ENCODE data around the gene GEMIN5.
A peak's percentile ranks its signal among the peaks of the same experiment; 100 is the strongest.

The GEMIN5 gene

DNA sequence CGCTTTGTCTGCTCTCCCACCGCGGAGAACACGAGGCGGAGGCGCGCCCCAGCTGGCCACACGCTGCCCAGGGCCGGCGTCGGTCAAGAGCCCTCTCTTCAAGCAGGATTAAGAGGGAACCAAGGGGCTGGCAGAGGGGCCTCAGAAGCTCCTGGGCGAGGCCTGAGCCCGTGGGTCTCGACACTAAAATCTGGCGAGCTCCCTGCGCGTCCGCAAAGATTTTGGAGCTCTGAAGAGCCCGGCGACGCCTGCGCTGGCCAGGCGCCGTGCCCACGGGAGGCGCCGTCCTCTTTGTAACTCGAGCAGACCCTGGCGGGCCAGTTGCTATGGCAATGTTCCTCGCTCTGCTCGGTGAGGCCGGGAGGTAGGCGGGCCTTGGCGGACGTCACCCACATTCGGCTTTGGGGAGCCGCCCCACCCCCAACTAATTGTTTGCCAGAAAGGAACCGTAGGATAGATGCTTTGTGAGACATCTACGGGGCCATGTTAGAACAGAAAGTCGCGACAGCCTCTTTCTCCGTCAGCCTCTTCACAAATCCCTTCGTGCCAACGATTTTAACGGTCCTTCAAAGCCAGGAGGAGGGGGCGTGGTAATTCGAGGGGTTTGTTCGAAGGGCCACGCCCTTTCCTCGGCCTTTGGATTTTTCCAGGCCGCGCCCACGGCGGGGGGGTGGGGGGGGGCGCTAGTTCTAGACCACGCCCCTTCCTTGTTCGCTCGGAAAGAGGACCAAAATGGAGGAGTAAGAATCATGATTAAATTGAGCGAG lies 80.3 kb downstream of the GEMIN5 start:
- DNase-seq (peak; percentile 83 to 86), ATAC-seq (peak; percentile 66)
- H3K9me3 Mint-ChIP-seq, result no peaks in the 10 kb centered on the region
- peaks cover 41% of the 10 kb centered on the region for H3K4me1 Mint-ChIP-seq
- no peaks in the 10 kb centered on the region for H3K27me3 Mint-ChIP-seq
- peak overlapping the region; percentile 94 to 99 for H3K27ac Mint-ChIP-seq
- H3K4me3 Mint-ChIP-seq, result peak overlapping the region; percentile 89 to 97

DNA sequence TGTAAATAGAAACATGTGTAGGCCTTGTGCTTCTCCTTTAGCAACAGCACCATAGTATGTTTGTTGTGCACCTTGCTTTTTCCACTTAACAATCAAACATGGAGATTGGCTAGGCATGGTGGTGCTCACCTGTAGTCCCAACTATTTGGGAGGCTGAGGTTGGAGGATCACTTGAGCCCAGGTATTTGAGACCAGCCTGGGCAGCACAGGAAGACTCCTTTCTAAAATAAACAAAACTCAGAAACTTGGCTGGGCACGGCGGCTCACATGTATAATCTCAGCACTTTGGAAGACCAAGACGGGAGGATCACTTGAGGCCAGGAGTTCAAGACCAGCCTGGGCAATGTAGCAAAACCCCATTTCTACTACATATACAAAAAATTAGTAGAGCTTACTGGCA lies 86.7 kb downstream of the GEMIN5 start:
- Mint-ChIP-seq H3K4me3 (no peak overlapping the region), H3K4me1 (peaks cover 16% of the 10 kb centered on the region), H3K9me3 (no peaks in the 10 kb centered on the region), H3K27ac (no peak overlapping the region), H3K27me3 (no peaks in the 10 kb centered on the region)
- ATAC-seq, result no peak
- DNase-seq, result no peak

DNA sequence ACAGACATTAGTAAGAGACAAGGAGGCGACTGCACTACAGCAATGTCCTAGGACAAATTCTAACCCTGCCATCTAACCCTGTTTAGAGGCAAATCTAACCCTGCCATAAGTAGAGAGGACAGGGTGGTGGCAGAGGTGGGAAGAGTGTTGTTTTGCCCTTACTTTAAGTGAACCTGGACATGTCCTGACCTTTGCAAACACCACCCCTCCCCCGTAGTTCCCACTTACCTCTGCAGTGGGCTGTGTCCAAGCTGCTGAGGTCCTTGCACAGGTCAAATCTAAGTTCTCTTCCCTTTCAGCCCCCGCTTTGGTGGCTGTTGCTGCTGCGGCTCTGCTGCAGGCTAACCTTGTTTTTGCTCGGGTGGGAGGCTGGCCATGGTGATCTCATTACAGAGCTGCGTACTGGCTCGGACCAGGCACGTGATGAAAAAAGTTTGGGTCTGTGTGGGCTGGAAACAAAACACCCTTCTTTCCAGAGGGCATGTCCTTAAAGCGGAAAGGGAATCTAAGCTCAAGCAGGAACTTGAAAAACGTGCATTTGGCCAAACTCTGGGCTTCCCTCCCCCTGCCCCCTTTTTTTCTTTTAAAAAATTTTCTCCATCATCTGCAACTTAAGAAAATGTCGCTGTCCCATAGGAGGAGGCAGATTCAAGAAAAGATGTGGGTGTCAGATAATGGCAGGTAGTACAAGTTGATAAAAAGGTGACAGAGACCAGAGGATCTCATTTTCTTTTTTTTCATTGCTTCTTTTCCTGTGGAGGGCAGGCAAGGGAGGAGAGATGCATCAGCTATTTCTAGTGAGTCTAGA lies 87.6 kb downstream of the GEMIN5 start, which contains the start of gene FAXDC2:
TSS of gene FAXDC2 (minus strand) at position 349 of the 808 bp plus-strand sequence. CDS start 12,425 bp downstream, outside the sequence.
- Mint-ChIP-seq H3K9me3 (no peaks in the 10 kb centered on the region), H3K4me1 (peaks cover 16% of the 10 kb centered on the region), H3K27ac (peak within 1 kb of the TSS in 1 of 2 donors; percentile 54), H3K4me3 (no peak within 1 kb of the TSS), H3K27me3 (no peaks in the 10 kb centered on the region)
- ATAC-seq (peak; percentile 23), DNase-seq (no peak)

DNA sequence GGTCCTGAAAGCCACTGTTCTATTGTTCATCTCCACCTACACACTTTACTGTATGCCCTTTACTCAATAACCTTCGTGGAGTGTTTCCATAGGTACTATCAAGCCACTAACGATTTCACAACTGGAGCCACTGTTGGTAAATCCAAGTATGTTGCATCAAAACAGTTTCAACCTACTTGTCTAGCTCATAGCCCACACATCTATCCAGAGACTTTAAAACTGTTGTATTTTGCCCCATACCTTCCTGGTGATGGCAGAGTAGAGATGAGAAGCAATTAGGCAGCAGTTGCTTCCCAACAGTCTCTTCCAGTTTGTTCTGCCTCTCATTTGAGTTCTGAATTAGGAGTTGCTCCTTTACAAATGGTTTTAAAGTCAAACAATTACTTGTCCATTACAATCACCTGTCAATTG lies 88.2 kb downstream of the GEMIN5 start:
- H3K4me3 Mint-ChIP-seq, result no peak overlapping the region
- no peaks in the 10 kb centered on the region for H3K27me3 Mint-ChIP-seq
- peaks cover 16% of the 10 kb centered on the region for H3K4me1 Mint-ChIP-seq
- no peak overlapping the region for H3K27ac Mint-ChIP-seq
- ATAC-seq, result no peak
- H3K9me3 Mint-ChIP-seq, result no peaks in the 10 kb centered on the region
- DNase-seq, result no peak

DNA sequence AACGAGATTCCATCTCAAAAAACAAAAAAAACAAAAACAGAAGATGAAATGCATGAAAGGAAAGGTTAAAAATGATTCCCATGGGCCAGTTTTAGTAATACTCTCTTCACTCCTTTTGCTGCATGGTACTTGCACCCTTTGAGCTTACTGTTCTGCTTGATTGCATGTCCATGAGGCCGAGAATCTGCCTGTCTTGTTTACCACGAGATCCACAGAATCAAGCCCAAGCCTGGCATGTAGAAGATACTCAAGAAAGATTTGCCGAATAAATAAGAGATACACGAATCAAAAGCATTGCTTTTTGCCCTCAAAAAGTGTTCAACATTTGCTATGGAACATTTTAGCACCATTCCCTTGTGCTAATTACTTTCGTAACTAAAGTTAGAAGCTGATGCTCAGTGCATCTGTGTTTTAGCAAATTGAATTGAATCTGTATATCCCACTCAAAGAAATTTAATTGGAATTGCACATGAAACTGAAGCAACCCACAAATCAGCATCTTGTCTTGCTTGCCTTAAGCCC lies 88.7 kb downstream of the GEMIN5 start:
- DNase-seq (no peak), ATAC-seq (no peak)
- Mint-ChIP-seq H3K4me1 (peaks cover 16% of the 10 kb centered on the region), H3K27me3 (no peaks in the 10 kb centered on the region), H3K27ac (no peak overlapping the region), H3K4me3 (no peak overlapping the region), H3K9me3 (no peaks in the 10 kb centered on the region)

- H3K27ac Mint-ChIP-seq, result no peak overlapping the region
- DNase-seq (no peak), ATAC-seq (no peak)
- H3K4me3 Mint-ChIP-seq, result no peak overlapping the region
- H3K27me3 Mint-ChIP-seq, result no peaks in the 10 kb centered on the region
- H3K4me1 Mint-ChIP-seq, result peaks cover 4% of the 10 kb centered on the region
- H3K9me3 Mint-ChIP-seq, result no peaks in the 10 kb centered on the region
Observed at GRCh38 chr5:154844809-154845208, 93.2 kb downstream of the GEMIN5 start.

GRCh38 chr5:154842689-154843530 lies 95.1 kb downstream of the GEMIN5 start:
- Mint-ChIP-seq H3K9me3 (no peaks in the 10 kb centered on the region), H3K4me1 (no peaks in the 10 kb centered on the region), H3K27ac (no peak overlapping the region), H3K4me3 (no peak overlapping the region), H3K27me3 (no peaks in the 10 kb centered on the region)
- DNase-seq (no peak), ATAC-seq (no peak)

GRCh38 chr5:154841273-154841661 lies 96.7 kb downstream of the GEMIN5 start:
- Mint-ChIP-seq H3K27me3 (no peaks in the 10 kb centered on the region), H3K27ac (no peak overlapping the region), H3K4me3 (no peak overlapping the region), H3K4me1 (no peaks in the 10 kb centered on the region), H3K9me3 (no peaks in the 10 kb centered on the region)
- ATAC-seq (no peak), DNase-seq (no peak)

DNA sequence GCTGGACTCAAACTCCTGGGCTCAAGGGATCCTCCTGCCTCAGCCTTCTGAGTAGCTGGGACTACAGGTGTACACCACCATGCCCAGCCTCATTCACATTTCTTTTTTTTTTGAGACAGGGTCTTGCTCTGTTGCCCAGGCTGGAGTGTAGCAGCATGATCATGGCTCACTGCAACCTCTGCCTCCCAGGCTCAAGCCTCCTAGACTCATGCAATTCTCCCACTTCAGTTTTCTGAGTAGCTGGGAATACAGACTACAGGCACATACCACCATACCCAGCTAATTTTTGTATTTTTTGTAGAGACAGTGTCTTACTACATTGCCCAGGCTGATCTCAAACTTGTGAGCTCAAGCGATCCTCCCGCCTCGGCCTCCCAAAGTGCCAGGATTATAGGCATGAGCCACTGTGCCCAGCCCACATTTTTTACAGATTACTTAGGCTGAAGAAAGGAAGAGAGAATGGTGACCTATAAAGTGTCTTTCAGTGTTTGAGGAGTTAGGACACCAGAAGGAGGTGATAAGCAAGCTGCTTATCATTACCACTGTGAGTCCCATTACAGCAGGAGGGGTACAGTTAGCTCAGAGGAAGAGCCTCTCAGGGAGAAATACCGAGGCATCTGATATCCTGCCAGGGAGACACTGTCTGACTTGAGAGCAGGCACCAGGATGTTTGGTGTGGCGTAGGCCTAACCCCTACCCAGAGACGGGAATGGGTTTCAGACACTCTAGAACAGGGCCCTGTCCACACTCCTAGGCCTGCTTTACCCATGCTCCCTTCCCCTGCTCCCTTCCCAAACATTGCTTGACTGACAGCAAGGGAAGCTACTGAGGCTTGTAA lies 97.4 kb downstream of the GEMIN5 start:
- no peaks in the 10 kb centered on the region for H3K27me3 Mint-ChIP-seq
- no peak for ATAC-seq
- H3K4me1 Mint-ChIP-seq, result no peaks in the 10 kb centered on the region
- H3K4me3 Mint-ChIP-seq, result no peak overlapping the region
- H3K9me3 Mint-ChIP-seq, result no peaks in the 10 kb centered on the region
- no peak overlapping the region for H3K27ac Mint-ChIP-seq
- DNase-seq, result no peak

All from stimulated activated naive CD8-positive, alpha-beta T cell treated with anti-CD3 and anti-CD28 coated beads, Interleukin-15, amount 100 ng/mL, for 72 hours (primary cell).